ENCODE results near the gene SNN.

DNA sequence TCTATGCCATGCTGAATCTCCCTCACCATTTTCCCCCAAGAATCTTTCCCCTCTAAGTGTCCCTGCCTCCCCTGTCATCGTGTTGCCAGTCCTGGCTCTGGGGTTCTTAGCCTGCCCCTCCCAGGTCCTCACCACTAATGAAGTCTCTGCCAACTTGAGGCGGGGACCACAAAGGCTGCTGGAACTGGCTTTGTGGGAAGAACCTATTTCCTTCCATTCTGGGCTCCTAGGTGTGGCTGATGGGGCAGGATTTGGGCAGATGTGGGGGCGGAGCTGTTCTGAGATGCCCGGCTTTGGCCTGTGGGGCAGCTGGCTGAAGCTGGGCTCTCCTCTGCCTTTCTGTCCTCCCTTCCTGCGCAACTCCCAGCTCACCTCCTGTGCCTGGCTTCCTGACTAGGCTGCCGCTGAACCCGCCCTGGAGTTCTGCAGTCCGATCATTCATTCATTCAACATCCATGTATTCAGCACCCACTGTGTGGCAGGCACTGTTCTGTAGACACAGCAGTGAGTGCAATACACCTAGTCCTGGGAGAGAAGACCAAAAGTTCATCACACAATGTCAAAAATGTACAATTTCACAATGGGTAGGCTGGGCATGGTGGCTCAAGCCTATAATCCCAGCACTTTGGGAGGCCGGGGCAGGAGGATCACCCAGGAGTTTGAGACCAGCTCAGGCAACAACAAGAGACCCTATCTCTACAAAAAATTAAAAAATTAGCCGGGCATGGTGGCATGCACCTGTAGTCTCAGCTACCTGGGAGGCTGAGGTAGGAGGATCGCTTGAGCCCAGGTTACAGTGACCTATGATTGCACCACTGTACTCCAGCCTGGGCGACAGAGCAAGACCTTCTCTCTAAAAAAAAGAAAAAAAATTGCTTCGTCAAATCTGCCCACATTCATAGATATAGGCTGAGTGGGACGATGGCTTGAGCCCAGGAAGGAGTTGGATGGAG is 1.9 kb upstream of the SNN start:
- TF ChIP-seq, protein P1, sequence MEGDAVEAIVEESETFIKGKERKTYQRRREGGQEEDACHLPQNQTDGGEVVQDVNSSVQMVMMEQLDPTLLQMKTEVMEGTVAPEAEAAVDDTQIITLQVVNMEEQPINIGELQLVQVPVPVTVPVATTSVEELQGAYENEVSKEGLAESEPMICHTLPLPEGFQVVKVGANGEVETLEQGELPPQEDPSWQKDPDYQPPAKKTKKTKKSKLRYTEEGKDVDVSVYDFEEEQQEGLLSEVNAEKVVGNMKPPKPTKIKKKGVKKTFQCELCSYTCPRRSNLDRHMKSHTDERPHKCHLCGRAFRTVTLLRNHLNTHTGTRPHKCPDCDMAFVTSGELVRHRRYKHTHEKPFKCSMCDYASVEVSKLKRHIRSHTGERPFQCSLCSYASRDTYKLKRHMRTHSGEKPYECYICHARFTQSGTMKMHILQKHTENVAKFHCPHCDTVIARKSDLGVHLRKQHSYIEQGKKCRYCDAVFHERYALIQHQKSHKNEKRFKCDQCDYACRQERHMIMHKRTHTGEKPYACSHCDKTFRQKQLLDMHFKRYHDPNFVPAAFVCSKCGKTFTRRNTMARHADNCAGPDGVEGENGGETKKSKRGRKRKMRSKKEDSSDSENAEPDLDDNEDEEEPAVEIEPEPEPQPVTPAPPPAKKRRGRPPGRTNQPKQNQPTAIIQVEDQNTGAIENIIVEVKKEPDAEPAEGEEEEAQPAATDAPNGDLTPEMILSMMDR (IDR thresholded peaks at IDR 0.05; ENCODE audit: low read depth, low read length, poor library complexity, severe bottlenecking), result no peak
- TF ChIP-seq EZH2phosphoT487 (IDR thresholded peaks at IDR 0.05; ENCODE audit: borderline replicate concordance, low read length), result no peak

All from DOHH2 (cell line).